Epidermal melanocyte (primary cell): ENCODE results near the gene NSMCE3.

Experiments
- DNase-seq: peaks from one replicate; pipeline ENCODE4 v3.0.0; 2011; ENCODE audit warnings: low spot score; ENCODE audit not compliant: insufficient read length

Gene NSMCE3

GRCh38 chr15:29222129-29222853 is 47.3 kb downstream of the NSMCE3 start:
- no peak for DNase-seq

- no peak for DNase-seq
These were observed 48.8 kb downstream of the NSMCE3 start for GRCh38 chr15:29220852-29221251.

GRCh38 chr15:29216955-29217354 is 52.7 kb downstream of the NSMCE3 start:
- no peak for DNase-seq
